Fibroblast of skin of right biceps (primary cell): ENCODE data around the gene RHBDD3.

Source experiments
- DNase-seq: peaks from one replicate; pipeline ENCODE4 v3.0.0-alpha.2; 2013

Gene RHBDD3

GRCh38 chr22:29306175-29306834 lies 38.5 kb upstream of the RHBDD3 start, which contains the start of gene GAS2L1:
TSS of gene GAS2L1 (plus strand) at chr22:29306650. CDS start at chr22:29308106, 1,456 bp downstream.
- peak; percentile 81 for DNase-seq

GRCh38 chr22:29305836-29306174 lies 38.0 kb upstream of the RHBDD3 start:
- DNase-seq: no peak

- no peak for DNase-seq
Observed at GRCh38 chr22:29302681-29303465, 35.1 kb upstream of the RHBDD3 start.

- no peak for DNase-seq
Observed at GRCh38 chr22:29302402-29302680, 34.6 kb upstream of the RHBDD3 start.

GRCh38 chr22:29301716-29302401 lies 34.1 kb upstream of the RHBDD3 start:
- DNase-seq: no peak

- no peak for DNase-seq
Observed at GRCh38 chr22:29300807-29301601, 33.2 kb upstream of the RHBDD3 start.

GRCh38 chr22:29300467-29300806 lies 32.7 kb upstream of the RHBDD3 start:
- DNase-seq: no peak

GRCh38 chr22:29299136-29299900 lies 31.5 kb upstream of the RHBDD3 start:
- DNase-seq: no peak

GRCh38 chr22:29298641-29299040 lies 30.9 kb upstream of the RHBDD3 start:
- DNase-seq: no peak

GRCh38 chr22:29292379-29292778 lies 24.6 kb upstream of the RHBDD3 start:
- no peak for DNase-seq

GRCh38 chr22:29291215-29291614 lies 23.4 kb upstream of the RHBDD3 start:
- no peak for DNase-seq

GRCh38 chr22:29290061-29290460 lies 22.3 kb upstream of the RHBDD3 start:
- DNase-seq: no peak

- DNase-seq: no peak
Observed at GRCh38 chr22:29288837-29289236, 21.1 kb upstream of the RHBDD3 start.

GRCh38 chr22:29284196-29284595 lies 16.4 kb upstream of the RHBDD3 start:
- no peak for DNase-seq

- no peak for DNase-seq
Observed at GRCh38 chr22:29277927-29278326, 10.1 kb upstream of the RHBDD3 start.

GRCh38 chr22:29275819-29276565 lies 8.2 kb upstream of the RHBDD3 start:
- no peak for DNase-seq

- no peak for DNase-seq
Observed at GRCh38 chr22:29275167-29275566, 7.4 kb upstream of the RHBDD3 start.

- no peak for DNase-seq
Observed at GRCh38 chr22:29272624-29273023, 4.8 kb upstream of the RHBDD3 start.

- peak; percentile 50 for DNase-seq
Observed at GRCh38 chr22:29270475-29271271, 2.9 kb upstream of the RHBDD3 start.

- peak; percentile 10 for DNase-seq
Observed at GRCh38 chr22:29269731-29270474, 2.1 kb upstream of the RHBDD3 start.
